Kidney (tissue), 14 donors: ENCODE measurements around the gene NHSL2. TPM values are rescaled to one million over a fixed set of nuclear protein-coding genes. Genes with fewer than 3 reads are reported as not detected.

Source experiments
- DNase-seq, 5 donors: peaks; one replicate each; pipeline ENCODE4 v3.0.0-alpha.2; 2013 to 2020
- FAIRE-seq: peaks from 2 replicates; lab custom pipeline; 2012; peaks lifted over from hg19 to GRCh38; lab: Jason Lieb, UNC
- H3K27ac ChIP-seq, 2 donors: one replicate each; pipeline ENCODE4 v1.7.0; 2013; ENCODE audit warnings: low read depth in 2 of 2, low read length in 2 of 2, inconsistent platforms in 1 of 2
- H3K27me3 ChIP-seq: one replicate; pipeline ENCODE4 v1.7.1; 2013; ENCODE audit warnings: low read length, inconsistent platforms; ENCODE audit not compliant: control insufficient read depth, insufficient read depth
- H3K36me3 ChIP-seq, 3 donors: one replicate each; pipeline versions ENCODE4 v1.7.0 to v1.7.1; 2013; ENCODE audit warnings: low read length in 3 of 3, control low read depth in 1 of 3, inconsistent platforms in 1 of 3; ENCODE audit not compliant: insufficient read depth in 3 of 3, control insufficient read depth in 2 of 3
- H3K4me1 ChIP-seq, 3 donors: one replicate each; pipeline versions ENCODE4 v1.7.0 to v1.7.1; 2013; ENCODE audit warnings: low read length in 3 of 3, inconsistent platforms in 1 of 3, low read depth in 1 of 3; ENCODE audit not compliant: control insufficient read depth in 2 of 3, insufficient read depth in 2 of 3
- H3K4me3 ChIP-seq, 3 donors: one replicate each; pipeline versions ENCODE4 v1.7.0 to v1.8.1; 2013; ENCODE audit warnings: low read length in 3 of 3, control low read depth in 1 of 3, inconsistent platforms in 1 of 3
- H3K9ac ChIP-seq, 3 donors: one replicate each; pipeline versions ENCODE4 v1.7.0 to v1.7.1; 2013; ENCODE audit warnings: low read length in 3 of 3, control low read depth in 1 of 3, inconsistent platforms in 1 of 3
- H3K9me3 ChIP-seq, 3 donors: one replicate each; pipeline versions ENCODE4 v1.7.0 to v1.7.1; 2013; ENCODE audit warnings: low read length in 3 of 3, control low read depth in 1 of 3, inconsistent platforms in 1 of 3; ENCODE audit not compliant: control insufficient read depth in 2 of 3, insufficient read depth in 1 of 3
- CTCF ChIP-seq: IDR thresholded peaks from 3 replicates; pipeline ENCODE4 v1.5.1; 2012; ENCODE audit warnings: mild to moderate bottlenecking, moderate library complexity, borderline replicate concordance; ENCODE audit not compliant: insufficient read depth; ENCODE audit errors: extremely low read depth
- intact Hi-C: fragments of 100-400 bp; cut with DNase I; formaldehyde crosslinking; loops from one replicate; pipeline ENCODE4 v1.11.1; 2022
- polyA plus RNA-seq: library from polyadenylated mRNA; stranded (reverse); fragments of 350-450 nt; fragmentation: Illumina TruSeq; extraction: RNeasy Lipid Tissue Mini Kit (QIAGEN cat#74804); gene quantifications from one replicate; pipeline ENCODE4 v1.2.3, GENCODE V29; 2014; ENCODE audit warnings: low read depth, low replicate concordance; ENCODE audit not compliant: insufficient read depth
- total RNA-seq: library from RNA; stranded (reverse); fragmentation: NEBNext Ultra II Directional; extraction: Animal tissue kit (Norgen Biotek cat#: 25700); gene quantifications from one replicate; pipeline ENCODE4 v1.2.1, GENCODE V29; 2021
- donor health status: control.
- donor health status: control.
- donor health status: control.
- donor health status: control.
- donor health status: control.
- donor health status: DM: yes; HTN: yes; CAD: no.
- donor health status: Normal renal cell carcinoma (clear cell type).

Gene NHSL2
- total and polyA plus RNA-seq, 2 donors from 2014 or later = 1.3 to 10.8 TPM

DNA sequence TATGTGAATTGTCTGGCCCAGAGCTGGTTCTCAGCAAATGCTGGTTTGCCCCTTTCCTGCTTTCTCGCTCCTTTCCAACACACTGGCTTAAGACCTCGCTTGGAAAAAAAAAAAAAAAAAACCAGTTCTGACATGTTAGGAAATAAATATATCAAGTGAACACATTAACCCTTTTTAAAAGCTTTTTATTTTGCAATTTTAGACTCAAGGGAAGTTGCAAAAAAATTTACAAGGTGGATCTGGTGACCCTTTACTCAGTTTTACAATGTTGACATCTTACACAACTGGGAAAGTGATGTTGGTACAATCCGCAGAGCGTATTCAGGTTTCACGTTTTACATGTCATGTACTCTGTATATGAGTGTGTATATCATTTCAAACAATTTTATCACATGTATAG is 121.0 kb downstream of the NHSL2 start:
- H3K4me3 ChIP-seq = no peak overlapping the region
- no peak overlapping the region for H3K27ac ChIP-seq
- TF ChIP-seq CTCF = no peak
- DNase-seq (no peak), FAIRE-seq (no peak)
- no peaks in the 10 kb centered on the region for H3K36me3 ChIP-seq
- intact Hi-C loops = no loop called here
- no peaks in the 10 kb centered on the region for H3K27me3 ChIP-seq
- no peak overlapping the region for H3K9ac ChIP-seq
- no peaks in the 10 kb centered on the region for H3K9me3 ChIP-seq
- H3K4me1 ChIP-seq = peaks cover 0 to 7% (median 0%) of the 10 kb centered on the region in 3 donors

DNA sequence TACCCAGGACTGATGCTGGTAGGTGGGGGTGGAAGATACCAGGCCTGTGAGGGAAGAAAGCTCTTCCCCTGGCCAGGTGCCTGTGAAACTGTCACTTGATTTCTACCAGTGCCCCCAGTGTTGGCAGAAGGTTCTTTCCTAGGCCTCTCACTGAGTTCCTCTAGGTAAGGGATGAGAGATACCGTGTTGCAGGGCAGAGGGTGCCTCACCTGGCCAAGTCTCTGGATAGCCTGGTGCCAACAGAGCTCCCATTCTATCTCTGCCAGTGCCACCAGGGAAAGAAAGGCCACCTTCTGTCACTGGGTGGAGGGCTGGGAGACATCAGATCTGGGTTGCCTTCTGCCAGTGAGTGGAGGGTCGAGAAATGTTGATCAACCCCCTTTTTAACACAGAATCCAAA is 127.0 kb downstream of the NHSL2 start:
- Histone ChIP-seq H3K36me3 (no peaks in the 10 kb centered on the region), H3K27ac (no peak overlapping the region), H3K4me1 (no peaks in the 10 kb centered on the region), H3K4me3 (no peak overlapping the region), H3K9ac (no peak overlapping the region), H3K9me3 (no peaks in the 10 kb centered on the region), H3K27me3 (no peaks in the 10 kb centered on the region)
- DNase-seq (no peak), FAIRE-seq (no peak)
- TF ChIP-seq CTCF = no peak
- intact Hi-C loops = no loop called here

- FAIRE-seq (no peak), DNase-seq (no peak)
- intact Hi-C loops = no loop called here
These were observed 127.4 kb downstream of the NHSL2 start for GRCh38 chrX:72038016-72038415.

More at GRCh38 chrX:72038016-72038415, 127.4 kb downstream of the NHSL2 start:
- H3K9ac ChIP-seq = no peak overlapping the region
- no peaks in the 10 kb centered on the region for H3K4me1 ChIP-seq
- H3K36me3 ChIP-seq = no peaks in the 10 kb centered on the region
- no peak overlapping the region for H3K4me3 ChIP-seq
- H3K27ac ChIP-seq = no peak overlapping the region
- no peaks in the 10 kb centered on the region for H3K9me3 ChIP-seq
- no peak for TF ChIP-seq CTCF
- no peaks in the 10 kb centered on the region for H3K27me3 ChIP-seq
